ENCODE measurements around the gene LRIT3.
A peak's percentile ranks its signal among the peaks of the same experiment; 100 is the strongest.

The LRIT3 gene

DNA sequence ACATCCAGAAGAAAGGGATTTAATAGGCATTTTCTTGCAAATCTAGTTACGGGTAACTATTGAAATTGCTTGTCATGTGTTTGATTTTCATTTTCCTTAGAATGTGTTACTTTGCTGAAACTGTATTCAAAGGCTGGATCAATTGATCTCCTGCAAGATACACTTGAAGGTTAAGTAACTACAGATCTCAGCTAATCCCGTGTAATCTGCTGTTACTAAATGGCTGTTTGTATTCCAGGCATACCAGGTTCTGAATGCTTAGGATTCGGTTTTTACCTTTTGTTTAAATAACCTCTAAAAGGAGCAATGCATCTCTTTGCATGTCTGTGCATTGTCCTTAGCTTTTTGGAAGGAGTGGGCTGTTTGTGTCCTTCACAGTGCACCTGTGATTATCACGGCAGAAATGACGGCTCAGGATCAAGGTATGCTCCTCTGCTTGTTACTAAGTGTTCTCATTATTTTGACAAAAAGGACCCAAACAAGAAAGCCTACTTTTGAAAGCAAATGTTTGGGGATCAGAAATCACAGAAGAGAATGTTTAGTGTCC, at the start of gene LRIT3:
LRIT3 (plus strand) TSS at position 212 of the 547 bp plus-strand sequence; CDS start at position 307, 95 bp downstream.
- DNase-seq: no peak

GRCh38 chr4:109798866-109799265, 49.0 kb upstream of the LRIT3 start:
- no peak for DNase-seq

DNA sequence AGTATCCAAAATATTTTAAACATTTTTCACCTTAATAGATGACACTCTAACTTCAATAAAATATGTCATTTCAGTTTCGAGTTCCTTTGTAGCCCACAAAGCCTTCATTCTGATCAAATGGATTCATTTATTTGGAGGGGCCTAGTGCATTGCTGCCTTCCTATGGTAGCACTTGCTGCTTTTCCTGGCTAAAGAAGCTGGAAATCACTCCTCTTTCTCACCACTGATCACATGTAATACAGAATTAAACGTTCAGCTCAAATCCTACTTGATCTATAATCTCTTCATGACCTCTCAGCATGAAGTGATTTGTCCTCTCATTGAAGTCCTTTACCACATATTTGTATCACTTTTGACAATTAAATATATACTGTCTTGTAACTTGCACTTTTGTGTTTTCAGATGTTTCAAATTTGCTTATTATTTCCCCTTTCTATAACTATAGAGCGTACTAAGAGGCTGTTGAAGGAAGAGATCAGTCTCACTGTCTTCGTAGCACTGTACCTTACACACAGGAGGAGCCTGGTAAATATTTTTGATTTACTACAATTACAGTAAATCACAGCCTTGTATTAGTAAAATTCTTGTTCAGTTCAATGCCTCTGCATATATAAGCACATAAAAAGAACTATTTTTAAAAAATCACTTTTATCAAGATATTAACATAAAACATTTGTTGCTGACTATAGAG, 46.7 kb upstream of the LRIT3 start:
- DNase-seq: no peak

DNA sequence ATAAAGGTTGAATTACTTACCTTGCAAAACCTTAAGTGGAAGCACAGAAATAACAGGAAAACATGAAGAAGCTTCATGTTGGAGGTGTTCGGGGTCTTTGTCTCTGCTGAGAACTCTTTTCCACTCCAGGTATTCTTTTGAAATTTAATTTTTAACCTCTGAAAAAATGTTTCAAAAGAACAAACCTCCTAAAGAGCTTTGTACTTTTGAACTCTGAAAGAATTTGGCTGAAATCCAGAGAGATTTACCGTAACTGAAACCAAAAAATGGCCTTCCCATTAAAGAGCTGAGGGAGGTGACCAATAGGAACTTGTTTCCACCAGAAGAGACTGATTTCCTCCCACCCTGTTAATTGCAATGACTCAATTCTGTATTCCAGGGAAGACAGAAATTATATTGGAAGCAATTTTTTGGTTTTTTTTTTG, 46.0 kb upstream of the LRIT3 start, which contains the start of gene CFI:
CFI (minus strand) TSS at position 105 of the 425 bp plus-strand sequence; CDS start at position 77, 28 bp downstream.
- DNase-seq: no peak

- no peak for DNase-seq
Measured at GRCh38 chr4:109803924-109804571, 43.9 kb upstream of the LRIT3 start.

- DNase-seq: no peak
Measured at GRCh38 chr4:109809655-109810054, 38.3 kb upstream of the LRIT3 start.

DNA sequence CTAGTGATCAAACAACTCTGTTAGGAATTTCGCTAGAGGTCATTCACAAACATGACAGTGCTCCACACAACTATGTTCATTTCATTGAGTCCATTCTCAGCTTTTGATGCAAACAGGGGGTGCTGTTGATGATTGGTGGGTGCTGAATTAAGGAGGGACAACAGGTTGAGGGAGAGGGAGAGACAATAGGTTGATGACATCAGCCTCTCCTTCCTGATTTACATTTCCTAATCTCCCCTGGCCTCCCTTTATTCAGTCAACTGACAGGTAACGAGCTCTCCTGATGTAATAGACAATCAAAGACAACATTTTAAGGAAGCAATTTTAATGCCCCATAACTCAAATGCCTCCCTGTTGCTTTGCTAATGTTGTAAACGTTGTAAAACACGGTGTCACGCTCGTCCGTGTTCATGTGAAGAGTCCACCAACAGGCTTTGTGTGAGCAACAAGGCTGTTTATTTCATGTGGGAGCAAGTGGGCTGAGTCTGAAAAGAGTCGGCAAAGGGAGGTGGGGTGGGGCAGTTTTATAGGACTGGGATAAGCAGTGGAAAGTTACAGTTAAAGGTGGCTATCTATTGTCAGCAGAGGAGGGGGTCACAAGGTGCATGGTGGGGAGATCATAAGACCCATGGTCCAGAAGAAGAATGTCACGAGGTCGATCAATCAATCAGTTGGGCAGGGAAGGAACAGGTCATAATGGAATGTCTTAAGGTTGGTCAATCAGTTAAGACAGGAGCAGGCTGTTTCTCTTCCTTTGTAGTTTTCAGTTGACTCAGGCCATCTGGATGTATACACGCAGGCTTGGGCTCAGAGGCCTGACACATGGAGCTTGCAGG, 37.1 kb upstream of the LRIT3 start:
- no peak for DNase-seq

DNA sequence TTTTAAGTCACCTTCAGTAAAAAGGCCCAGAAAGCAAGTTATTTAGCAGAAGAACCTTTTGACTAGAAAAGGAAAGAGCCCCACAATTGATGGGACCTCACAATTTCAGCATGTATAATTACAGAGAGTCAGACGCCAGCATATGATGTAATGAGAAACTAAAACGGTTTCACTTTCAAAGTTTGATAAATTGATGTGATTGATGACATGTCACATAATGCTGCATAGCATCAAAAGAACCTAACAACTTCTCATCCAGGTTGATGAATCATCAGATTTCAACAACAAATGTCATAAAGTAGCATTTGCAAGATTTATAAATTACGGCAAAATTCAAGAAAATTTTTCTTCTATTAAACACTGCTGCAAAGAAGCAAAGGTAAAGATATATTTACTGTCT, 36.2 kb upstream of the LRIT3 start:
- no peak for DNase-seq

GRCh38 chr4:109815151-109816081, 32.5 kb upstream of the LRIT3 start, which contains the start of gene GAR1:
Gene GAR1 (plus strand): TSS chr4:109815762. CDS start chr4:109816165, 403 bp downstream.
- peak; percentile 84 for DNase-seq

- peak; percentile 44 for DNase-seq
Measured at GRCh38 chr4:109816082-109816442, 31.8 kb upstream of the LRIT3 start.

GRCh38 chr4:109816894-109817293, 31.0 kb upstream of the LRIT3 start:
- no peak for DNase-seq

- no peak for DNase-seq
Measured at GRCh38 chr4:109818268-109818667, 29.6 kb upstream of the LRIT3 start.

GRCh38 chr4:109820563-109820962, 27.3 kb upstream of the LRIT3 start:
- DNase-seq: no peak

DNA sequence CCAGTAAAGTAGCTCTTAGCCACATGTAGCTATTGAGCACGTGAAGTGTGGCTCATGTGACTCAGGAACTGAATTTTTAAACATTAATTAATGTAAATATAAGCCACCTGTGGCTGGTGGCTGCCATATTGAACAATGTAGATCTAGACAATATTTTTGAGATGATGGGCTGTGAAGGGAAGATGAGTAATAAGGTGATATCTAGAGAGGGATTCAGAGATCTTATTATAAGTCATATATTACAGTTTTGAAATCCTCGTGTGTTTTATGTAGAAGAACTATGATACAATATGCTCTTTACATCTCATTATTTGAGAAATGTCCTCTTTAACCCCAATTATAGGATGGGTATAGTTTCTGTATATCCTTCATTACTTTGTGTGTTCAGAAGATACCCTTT, 26.7 kb upstream of the LRIT3 start:
- DNase-seq: no peak

- DNase-seq: no peak
Measured at GRCh38 chr4:109826719-109827118, 21.2 kb upstream of the LRIT3 start.

- no peak for DNase-seq
Measured at GRCh38 chr4:109827672-109828071, 20.2 kb upstream of the LRIT3 start, which contains the start of gene RRH. Gene RRH (plus strand): TSS chr4:109827972. CDS start chr4:109828028, 56 bp downstream.

- no peak for DNase-seq
Measured at GRCh38 chr4:109833756-109834155, 14.2 kb upstream of the LRIT3 start.

DNA sequence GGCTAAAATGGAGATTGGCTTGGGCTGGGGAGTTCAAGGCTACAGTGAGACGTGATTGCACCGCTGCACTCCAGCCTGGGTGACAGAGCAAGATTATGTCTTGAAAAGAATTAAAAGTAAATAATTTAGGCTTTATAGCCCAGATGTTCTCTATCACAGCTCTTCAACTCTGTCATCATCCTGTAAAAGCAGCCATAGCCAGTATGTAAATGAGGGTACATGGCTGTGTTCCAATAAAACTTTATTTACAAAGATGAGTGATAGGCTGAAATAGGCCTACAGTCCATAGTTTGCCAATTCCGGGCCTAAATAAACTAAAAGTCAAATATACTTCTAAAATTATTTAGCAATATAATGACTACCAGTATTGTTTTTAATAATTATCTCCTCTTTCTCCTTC, 10.9 kb upstream of the LRIT3 start:
- DNase-seq: no peak

GRCh38 chr4:109846395-109847098, 1.4 kb upstream of the LRIT3 start:
- DNase-seq: no peak

DNA sequence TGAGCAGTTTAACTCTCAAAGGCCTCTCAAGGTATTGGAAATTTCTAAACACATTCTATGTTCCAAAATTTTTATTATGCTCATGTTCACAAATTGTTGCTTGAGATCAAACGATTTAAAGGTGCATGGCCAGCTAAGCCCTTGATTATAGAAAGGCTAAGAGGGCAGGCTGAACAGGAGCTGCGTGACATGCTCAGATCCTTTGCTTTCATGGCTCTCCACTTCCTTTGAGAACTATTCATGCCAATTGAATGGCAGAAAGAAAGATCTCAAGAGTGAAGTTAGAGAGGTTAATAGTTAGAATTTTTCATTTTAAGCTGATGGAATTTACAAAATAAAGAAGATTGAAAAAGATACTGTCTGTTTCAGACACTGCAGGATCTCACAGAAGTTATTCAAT, 594 bp downstream of the LRIT3 start:
- no peak for DNase-seq

DNA sequence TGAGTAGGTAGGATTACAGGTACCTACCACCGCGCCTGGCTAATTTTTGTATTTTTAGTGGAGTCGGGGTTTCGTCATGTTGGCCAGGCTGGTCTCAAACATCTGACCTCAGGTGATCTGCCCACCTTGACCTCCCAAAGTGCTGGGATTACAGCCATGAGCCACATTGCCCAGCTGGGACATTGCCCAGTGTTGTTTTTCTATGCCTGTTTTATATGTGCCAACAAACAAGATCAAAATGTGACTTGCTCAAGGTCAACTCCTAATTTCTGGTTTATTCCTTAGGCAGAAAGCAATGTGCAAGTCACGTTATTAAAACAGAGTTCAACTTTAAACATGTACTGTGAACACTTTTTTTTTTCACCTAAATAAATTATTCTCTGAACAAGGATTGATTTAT, 2.7 kb downstream of the LRIT3 start:
- no peak for DNase-seq
